Left ventricle myocardium inferior (tissue), 1 donor: ENCODE results near the gene TMED3. TPM values are rescaled to one million over a fixed set of nuclear protein-coding genes. Genes with fewer than 3 reads are reported as not detected.

Experiments used
- DNase-seq: peaks from one replicate; pipeline ENCODE4 v3.0.0-alpha.2; 2020
- H3K27ac ChIP-seq: fragments of 200-600 bp; replicated peaks from 2 replicates; pipeline ENCODE4 v1.8.0; 2021
- H3K27me3 ChIP-seq: fragments of 200-600 bp; 2 replicates; pipeline ENCODE4 v1.8.0; 2021; ENCODE audit warnings: low read depth
- H3K36me3 ChIP-seq: fragments of 200-600 bp; 2 replicates; pipeline ENCODE4 v1.8.0; 2021
- H3K4me1 ChIP-seq: fragments of 200-600 bp; 2 replicates; pipeline ENCODE4 v1.8.0; 2021
- H3K4me3 ChIP-seq: fragments of 200-600 bp; 2 replicates; pipeline ENCODE4 v1.8.0; 2021; ENCODE audit warnings: mild to moderate bottlenecking, moderate library complexity
- H3K9me3 ChIP-seq: fragments of 200-600 bp; replicated peaks from 2 replicates; pipeline ENCODE4 v1.8.0; 2021
- CTCF ChIP-seq: fragments of 200-600 bp; IDR thresholded peaks from 2 replicates; pipeline ENCODE4 v1.8.0; 2021; ENCODE audit warnings: antibody characterized with exemption, mild to moderate bottlenecking, borderline replicate concordance
- intact Hi-C: fragments of 100-400 bp; cut with micrococcal nuclease; formaldehyde crosslinking; loops from one replicate; pipeline ENCODE4 v1.11.0; 2022
- total RNA-seq: library from RNA; stranded (reverse); fragmentation: NEBNext Ultra II Directional; extraction: Animal tissue kit (Norgen Biotek cat#: 25700); gene quantifications from one replicate; pipeline ENCODE4 v1.2.1, GENCODE V29; 2021
- donor health status: DM: no; HTN: yes; CAD: no; lungs with severe emphysema.

Gene TMED3
- total RNA-seq, 1 donor from 2014 or later = 22.8 TPM

GRCh38 chr15:79352206-79352605 is 41.3 kb downstream of the TMED3 start:
- no peaks in the 10 kb centered on the region for H3K36me3 ChIP-seq
- intact Hi-C loops = no loop called here
- no peak for TF ChIP-seq CTCF
- DNase-seq = no peak
- peaks cover 3% of the 10 kb centered on the region for H3K27me3 ChIP-seq
- H3K27ac ChIP-seq = no peak overlapping the region
- H3K4me3 ChIP-seq = no peak overlapping the region
- H3K9me3 ChIP-seq = no peaks in the 10 kb centered on the region
- H3K4me1 ChIP-seq = no peaks in the 10 kb centered on the region

- Histone ChIP-seq H3K27me3 (peaks cover 7% of the 10 kb centered on the region), H3K27ac (no peak overlapping the region), H3K9me3 (no peaks in the 10 kb centered on the region), H3K36me3 (no peaks in the 10 kb centered on the region), H3K4me3 (no peak overlapping the region), H3K4me1 (no peaks in the 10 kb centered on the region)
- TF ChIP-seq CTCF = no peak
- DNase-seq = no peak
- intact Hi-C loops = no loop called here
These were observed 46.7 kb downstream of the TMED3 start for GRCh38 chr15:79357566-79357965.

DNA sequence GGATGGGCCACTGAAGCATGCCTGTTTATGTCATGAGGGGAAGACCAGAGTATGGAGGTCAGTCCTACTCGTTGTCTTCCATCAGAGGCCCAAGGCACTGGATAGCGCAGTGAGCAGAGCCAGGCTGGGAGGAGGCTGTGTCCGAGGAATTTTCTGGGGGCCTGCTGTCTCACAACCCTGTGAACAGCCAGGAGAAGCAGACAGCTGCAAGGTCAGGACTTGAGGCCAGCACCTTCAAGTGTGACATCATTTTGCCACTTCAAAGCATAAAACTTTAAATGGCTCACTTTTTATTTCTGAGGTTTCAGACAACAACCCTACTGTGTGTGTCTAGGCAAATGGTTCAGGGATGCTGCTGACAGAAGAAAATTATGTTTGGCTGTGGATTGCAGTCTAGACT is 47.2 kb downstream of the TMED3 start:
- H3K9me3 ChIP-seq = no peaks in the 10 kb centered on the region
- H3K4me1 ChIP-seq = no peaks in the 10 kb centered on the region
- H3K36me3 ChIP-seq = no peaks in the 10 kb centered on the region
- TF ChIP-seq CTCF = no peak
- H3K27ac ChIP-seq = no peak overlapping the region
- H3K27me3 ChIP-seq = peaks cover 7% of the 10 kb centered on the region
- no peak for DNase-seq
- intact Hi-C loops = no loop called here
- no peak overlapping the region for H3K4me3 ChIP-seq

- H3K36me3 ChIP-seq = no peaks in the 10 kb centered on the region
- peaks cover 44% of the 10 kb centered on the region for H3K27me3 ChIP-seq
- TF ChIP-seq CTCF = no peak
- intact Hi-C loops = no loop called here
- DNase-seq = no peak
- H3K4me1 ChIP-seq = no peaks in the 10 kb centered on the region
- no peaks in the 10 kb centered on the region for H3K9me3 ChIP-seq
- no peak overlapping the region for H3K4me3 ChIP-seq
- no peak overlapping the region for H3K27ac ChIP-seq
These were observed 53.8 kb downstream of the TMED3 start for GRCh38 chr15:79364571-79365240.

DNA sequence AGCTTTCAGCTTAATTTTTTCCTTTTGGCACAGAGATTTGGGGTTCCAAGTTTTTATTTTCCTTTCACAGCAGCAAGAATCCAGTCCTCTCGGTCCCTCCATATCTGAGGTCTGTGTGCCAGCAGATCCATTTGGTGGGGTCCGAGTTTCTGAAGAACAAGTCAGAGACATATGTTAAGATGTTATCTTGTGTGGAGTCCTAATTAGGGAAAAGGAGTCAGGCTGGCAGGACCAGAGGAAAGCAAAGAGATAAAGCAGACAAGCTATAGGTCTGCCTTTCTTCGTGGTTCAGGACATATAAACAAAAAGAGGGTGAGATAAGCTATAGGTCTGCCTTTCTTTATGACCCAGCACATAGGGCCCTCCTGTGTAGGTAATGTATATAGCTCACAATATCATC is 54.9 kb downstream of the TMED3 start:
- no peak overlapping the region for H3K4me3 ChIP-seq
- H3K9me3 ChIP-seq = no peaks in the 10 kb centered on the region
- H3K27me3 ChIP-seq = peaks cover 40% of the 10 kb centered on the region
- no peak overlapping the region for H3K27ac ChIP-seq
- no peak for TF ChIP-seq CTCF
- no peaks in the 10 kb centered on the region for H3K36me3 ChIP-seq
- intact Hi-C loops = no loop called here
- H3K4me1 ChIP-seq = no peaks in the 10 kb centered on the region
- no peak for DNase-seq

GRCh38 chr15:79366691-79367090 is 55.8 kb downstream of the TMED3 start:
- no peaks in the 10 kb centered on the region for H3K9me3 ChIP-seq
- no peak for DNase-seq
- intact Hi-C loops = no loop called here
- no peak overlapping the region for H3K4me3 ChIP-seq
- H3K27me3 ChIP-seq = peaks cover 39% of the 10 kb centered on the region
- no peaks in the 10 kb centered on the region for H3K36me3 ChIP-seq
- no peaks in the 10 kb centered on the region for H3K4me1 ChIP-seq
- no peak for TF ChIP-seq CTCF
- no peak overlapping the region for H3K27ac ChIP-seq
